Brain microvascular endothelial cell (primary cell): ENCODE measurements around the gene SLC8A1.

Experiments
- DNase-seq: peaks from one replicate; pipeline ENCODE4 v3.0.0-alpha.2; 2020
- H3K27ac ChIP-seq: fragments of 250-450 bp; sonication (Bioruptor Pico); 2 replicates; pipeline ENCODE4 v1.5.1; 2020; ENCODE audit warnings: mild to moderate bottlenecking, moderate library complexity
- H3K27me3 ChIP-seq: fragments of 250-450 bp; sonication (Bioruptor Pico); replicated peaks from 2 replicates; pipeline ENCODE4 v1.5.1; 2020; ENCODE audit warnings: mild to moderate bottlenecking
- H3K36me3 ChIP-seq: fragments of 250-450 bp; sonication (Bioruptor Pico); replicated peaks from 2 replicates; pipeline ENCODE4 v1.5.1; 2020; ENCODE audit warnings: mild to moderate bottlenecking
- H3K4me3 ChIP-seq: 2 replicates; pipeline ENCODE4 v1.5.1; 2011; ENCODE audit warnings: low read depth, mild to moderate bottlenecking, control low read depth, low read length, moderate library complexity
- CTCF ChIP-seq: IDR thresholded peaks from 2 replicates; pipeline ENCODE4 v1.5.1; 2011; ENCODE audit warnings: low read depth, mild to moderate bottlenecking, moderate library complexity, low read length, control low read depth, inconsistent platforms; ENCODE audit errors: missing control alignments
- in situ Hi-C: cut with HindIII; loops from 2 replicates; pipeline ENCODE4 v1.10.0; 2017; ENCODE audit warnings: low sequenced_read_pairs, low pct_ligation_motif_present

The SLC8A1 gene

GRCh38 chr2:40343902-40344301, 108.0 kb downstream of the SLC8A1 start:
- no peaks in the 10 kb centered on the region for H3K36me3 ChIP-seq
- H3K4me3 ChIP-seq = no peak overlapping the region
- peak; percentile 84 for DNase-seq
- H3K27me3 ChIP-seq = no peaks in the 10 kb centered on the region
- H3K27ac ChIP-seq = peak overlapping the region; percentile 70
- in situ Hi-C loops = no loop called here
- TF ChIP-seq CTCF = no peak

GRCh38 chr2:40341198-40341597, 110.7 kb downstream of the SLC8A1 start:
- Histone ChIP-seq H3K27ac (no peak overlapping the region), H3K4me3 (no peak overlapping the region), H3K36me3 (no peaks in the 10 kb centered on the region), H3K27me3 (no peaks in the 10 kb centered on the region)
- in situ Hi-C loops = no loop called here
- no peak for DNase-seq
- TF ChIP-seq CTCF = no peak

- H3K4me3 ChIP-seq = no peak overlapping the region
- no peak for DNase-seq
- H3K27me3 ChIP-seq = no peaks in the 10 kb centered on the region
- H3K27ac ChIP-seq = no peak overlapping the region
- TF ChIP-seq CTCF = no peak
- H3K36me3 ChIP-seq = no peaks in the 10 kb centered on the region
- in situ Hi-C loops = no loop called here
Measured at GRCh38 chr2:40339026-40339425, 112.9 kb downstream of the SLC8A1 start.

- TF ChIP-seq CTCF = no peak
- in situ Hi-C loops = no loop called here
- no peaks in the 10 kb centered on the region for H3K36me3 ChIP-seq
- no peak overlapping the region for H3K4me3 ChIP-seq
- H3K27me3 ChIP-seq = no peaks in the 10 kb centered on the region
- H3K27ac ChIP-seq = peak overlapping the region; percentile 61
- peak; percentile 80 for DNase-seq
Measured at GRCh38 chr2:40332191-40332826, 119.6 kb downstream of the SLC8A1 start.

GRCh38 chr2:40330096-40330495, 121.8 kb downstream of the SLC8A1 start:
- no peaks in the 10 kb centered on the region for H3K36me3 ChIP-seq
- TF ChIP-seq CTCF = no peak
- H3K27ac ChIP-seq = no peak overlapping the region
- no peaks in the 10 kb centered on the region for H3K27me3 ChIP-seq
- no peak for DNase-seq
- in situ Hi-C loops = no loop called here
- H3K4me3 ChIP-seq = no peak overlapping the region

- H3K4me3 ChIP-seq = no peak overlapping the region
- no peak overlapping the region for H3K27ac ChIP-seq
- no peaks in the 10 kb centered on the region for H3K27me3 ChIP-seq
- no peak for DNase-seq
- no peak for TF ChIP-seq CTCF
- no peaks in the 10 kb centered on the region for H3K36me3 ChIP-seq
- in situ Hi-C loops = no loop called here
Measured at GRCh38 chr2:40329739-40330030, 122.2 kb downstream of the SLC8A1 start.
